K562 (cell line): ENCODE data around the gene TOX2. TPM values are rescaled to one million over a fixed set of nuclear protein-coding genes. Genes with fewer than 3 reads are reported as not detected.
A peak's percentile ranks its signal among the peaks of the same experiment; 100 is the strongest.

ENCODE experiments used
- ATF3 ChIP-seq, 2 experiments: fragments of 450-650 bp in 1 of 2; sonication (generic) in 1 of 2; formaldehyde crosslinking in 1 of 2; IDR thresholded peaks in 1 of 2; conservative IDR thresholded peaks in 1 of 2; 2 replicates each; pipeline versions ENCODE4 v1.6.1 to v1.8.1; 2016 to 2023; ENCODE audit warnings: mild to moderate bottlenecking in 2 of 2, moderate library complexity in 2 of 2, inconsistent platforms in 1 of 2, missing genetic modification reagents in 1 of 2
- CREB5 ChIP-seq: fragments of 250-450 bp; sonication (Bioruptor Pico); IDR thresholded peaks from 2 replicates; pipeline ENCODE4 v1.5.0; 2020; ENCODE audit warnings: mild to moderate bottlenecking
- FOXJ2 ChIP-seq: fragments of 200-800 bp; sonication (Bioruptor generic); IDR thresholded peaks from 2 replicates; pipeline ENCODE4 v1.6.1; 2016; ENCODE audit warnings: missing genetic modification characterization, missing compliant biosample characterization
- PTBP1 ChIP-seq: fragments of 200-400 bp; formaldehyde crosslinking; IDR thresholded peaks from 2 replicates; pipeline ENCODE4 v1.6.1; 2017; ENCODE audit warnings: low read depth, low read length
- XRCC5 ChIP-seq: fragments of 200-400 bp; formaldehyde crosslinking; IDR thresholded peaks from 2 replicates; pipeline ENCODE4 v1.6.1; 2017; ENCODE audit warnings: low read depth, mild to moderate bottlenecking, low read length
- ZNF316 ChIP-seq: fragments of 450-650 bp; IDR thresholded peaks from 2 replicates; pipeline ENCODE4 v1.6.1; 2016
- ZNF696 ChIP-seq: fragments of 250-450 bp; sonication (Bioruptor Pico); conservative IDR thresholded peaks from 2 replicates; pipeline ENCODE4 v1.4.0; 2020; ENCODE audit warnings: mild to moderate bottlenecking, moderate library complexity
- ZSCAN29 ChIP-seq: fragments of 450-650 bp; IDR thresholded peaks from 2 replicates; pipeline ENCODE4 v1.6.1; 2017
- polyA plus RNA-seq, 8 experiments: library from polyadenylated mRNA; depleted of rRNA in 4 of 8; stranded (reverse) in 5 of 8; unstranded in 3 of 8; fragments of >200 nt; fragmentation: Nextera tagmentation in 2 of 8; fragmentation: Illumina TruSeq in 1 of 8; extraction: Ambion mirVana in 2 of 8; extraction: Trizol in 1 of 8; gene quantifications; 2 replicates each; pipeline versions ENCODE4 v1.2.1 to v1.2.3, GENCODE V29; 2011 to 2014; ENCODE audit warnings: inconsistent platforms in 1 of 8, missing spikeins in 1 of 8
- total RNA-seq, 7 experiments: library from RNA; depleted of rRNA in 6 of 7; stranded (reverse); fragments of >200 nt in 6 of 7; fragmentation: Illumina TruSeq in 2 of 7; extraction: Trizol in 2 of 7; gene quantifications; 2 replicates each; pipeline versions ENCODE4 v1.2.1 to v1.2.3, GENCODE V29; 2011 to 2021; ENCODE audit warnings: low replicate concordance in 1 of 7
- TF ChIP-seq, protein P1 (sequence below), 2 experiments: fragments of 450-650 bp; IDR thresholded peaks; 2 replicates each; pipeline ENCODE4 v1.6.1; 2016; ENCODE audit warnings: mild to moderate bottlenecking in 2 of 2, borderline replicate concordance in 1 of 2, low read depth in 1 of 2, moderate library complexity in 1 of 2
- TF ChIP-seq, protein P2 (sequence below): fragments of 250-450 bp; sonication (Bioruptor Pico); IDR thresholded peaks from 2 replicates; pipeline ENCODE4 v1.4.0; 2020; ENCODE audit warnings: mild to moderate bottlenecking, moderate library complexity, borderline replicate concordance

TOX2 gene
- total and polyA plus RNA-seq, 9 of the 15 experiments (the other 6 are each of a cell fraction or from before 2014, with no cell fraction given) = not detected

DNA sequence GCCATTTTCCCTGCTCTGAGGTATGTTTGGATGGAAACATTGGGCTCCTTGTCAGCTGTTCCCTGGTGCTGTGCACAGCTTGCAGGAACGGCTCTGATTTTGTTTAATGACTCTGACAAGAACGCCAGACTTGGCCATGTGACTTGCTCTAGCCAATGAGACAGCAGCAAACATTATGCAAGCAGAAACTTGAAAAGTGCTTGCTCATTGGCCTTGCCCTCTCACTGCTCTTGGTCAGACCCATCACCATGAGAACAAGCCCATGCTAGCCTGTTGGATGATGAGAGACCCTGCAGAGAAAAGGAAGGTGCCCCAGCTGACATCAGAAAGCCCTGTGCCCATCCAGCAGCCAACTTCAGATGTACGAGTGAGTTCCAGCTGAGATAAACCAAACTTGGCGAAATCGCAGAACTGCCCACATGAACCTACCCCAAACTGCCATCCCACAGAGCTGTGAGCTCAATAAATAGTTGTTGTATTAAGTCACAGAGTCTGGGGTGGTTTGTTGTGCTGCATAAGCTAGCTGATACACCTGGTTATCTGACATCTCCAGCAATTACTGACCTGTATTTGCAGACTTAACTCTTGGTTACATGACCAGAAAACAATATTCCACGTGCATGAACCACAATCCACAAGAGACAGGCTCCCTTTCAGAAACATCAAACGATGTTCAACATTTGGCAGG, 175.5 kb downstream of the TOX2 start (continued):
- TF ChIP-seq, protein P1, sequence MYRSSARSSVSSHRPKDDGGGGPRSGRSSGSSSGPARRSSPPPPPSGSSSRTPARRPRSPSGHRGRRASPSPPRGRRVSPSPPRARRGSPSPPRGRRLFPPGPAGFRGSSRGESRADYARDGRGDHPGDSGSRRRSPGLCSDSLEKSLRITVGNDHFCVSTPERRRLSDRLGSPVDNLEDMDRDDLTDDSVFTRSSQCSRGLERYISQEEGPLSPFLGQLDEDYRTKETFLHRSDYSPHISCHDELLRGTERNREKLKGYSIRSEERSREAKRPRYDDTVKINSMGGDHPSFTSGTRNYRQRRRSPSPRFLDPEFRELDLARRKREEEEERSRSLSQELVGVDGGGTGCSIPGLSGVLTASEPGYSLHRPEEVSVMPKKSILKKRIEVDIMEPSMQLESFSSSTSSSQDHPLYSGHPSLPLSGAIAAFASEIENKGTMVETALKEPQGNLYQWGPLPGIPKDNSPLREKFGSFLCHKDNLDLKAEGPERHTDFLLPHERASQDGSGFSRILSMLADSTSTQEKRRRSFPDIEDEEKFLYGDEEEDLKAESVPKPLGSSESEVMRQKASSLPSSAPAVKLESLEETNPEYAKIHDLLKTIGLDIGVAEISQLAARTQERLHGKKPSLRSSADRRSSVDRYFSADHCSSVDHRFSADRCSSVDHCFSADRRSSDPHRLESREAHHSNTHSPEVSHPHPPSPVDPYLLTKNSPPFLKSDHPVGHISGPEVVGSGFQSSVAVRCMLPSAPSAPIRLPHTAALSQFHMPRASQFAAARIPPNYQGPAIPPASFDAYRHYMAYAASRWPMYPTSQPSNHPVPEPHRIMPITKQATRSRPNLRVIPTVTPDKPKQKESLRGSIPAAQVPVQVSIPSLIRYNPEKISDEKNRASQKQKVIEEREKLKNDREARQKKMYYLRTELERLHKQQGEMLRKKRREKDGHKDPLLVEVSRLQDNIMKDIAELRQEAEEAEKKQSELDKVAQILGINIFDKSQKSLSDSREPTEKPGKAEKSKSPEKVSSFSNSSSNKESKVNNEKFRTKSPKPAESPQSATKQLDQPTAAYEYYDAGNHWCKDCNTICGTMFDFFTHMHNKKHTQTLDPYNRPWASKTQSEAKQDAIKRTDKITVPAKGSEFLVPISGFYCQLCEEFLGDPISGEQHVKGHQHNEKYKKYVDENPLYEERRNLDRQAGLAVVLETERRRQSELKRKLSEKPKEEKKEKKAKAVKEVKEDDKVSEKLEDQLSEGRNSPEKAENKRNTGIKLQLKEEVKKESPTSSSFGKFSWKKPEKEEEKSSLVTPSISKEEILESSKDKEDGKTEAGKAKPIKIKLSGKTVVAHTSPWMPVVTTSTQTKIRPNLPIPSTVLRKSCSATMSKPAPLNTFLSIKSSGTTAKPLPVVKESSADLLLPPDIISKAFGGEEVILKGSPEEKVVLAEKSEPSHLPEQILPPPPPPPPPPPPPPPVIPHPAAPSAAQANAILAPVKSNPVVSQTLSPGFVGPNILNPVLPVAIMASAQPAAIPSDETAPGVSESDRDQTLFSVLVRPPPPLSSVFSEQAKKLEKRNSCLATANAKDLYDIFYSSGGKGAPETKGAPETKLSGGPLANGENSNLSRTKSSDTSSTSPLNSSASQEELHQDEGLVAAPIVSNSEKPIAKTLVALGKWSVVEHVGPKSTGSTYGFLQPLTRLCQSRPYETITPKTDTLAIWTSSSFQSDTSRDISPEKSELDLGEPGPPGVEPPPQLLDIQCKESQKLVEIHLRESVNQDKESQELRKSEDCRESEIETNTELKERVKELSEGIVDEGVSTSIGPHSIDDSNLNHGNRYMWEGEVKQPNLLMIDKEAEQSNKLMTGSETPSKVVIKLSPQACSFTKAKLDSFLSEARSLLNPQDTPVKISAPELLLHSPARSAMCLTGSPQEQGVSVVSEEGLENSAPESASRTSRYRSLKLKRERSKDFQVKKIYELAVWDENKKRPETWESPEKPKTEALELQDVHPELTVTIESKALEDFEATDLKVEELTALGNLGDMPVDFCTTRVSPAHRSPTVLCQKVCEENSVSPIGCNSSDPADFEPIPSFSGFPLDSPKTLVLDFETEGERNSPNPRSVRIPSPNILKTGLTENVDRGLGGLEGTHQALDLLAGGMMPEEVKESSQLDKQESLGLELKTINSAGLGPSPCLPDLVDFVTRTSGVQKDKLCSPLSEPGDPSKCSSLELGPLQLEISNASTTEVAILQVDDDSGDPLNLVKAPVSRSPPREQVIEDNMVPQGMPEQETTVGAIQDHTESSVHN (IDR thresholded peaks at IDR 0.05; ENCODE audit: borderline replicate concordance in 1 of 2, low read depth in 1 of 2) = no peak
- TF ChIP-seq ATF3 (IDR thresholded peaks at IDR 0.05) (no peak), ATF3 (CRISPR knock-in tag; conservative IDR thresholded peaks at IDR 0.05) (no peak), PTBP1 (no peak), ZSCAN29 (no peak), XRCC5 (no peak), ZNF316 (peak; percentile 72), FOXJ2 (tag) (no peak), CREB5 (CRISPR knock-in tag) (no peak), ZNF696 (no peak)
- TF ChIP-seq, protein P2, sequence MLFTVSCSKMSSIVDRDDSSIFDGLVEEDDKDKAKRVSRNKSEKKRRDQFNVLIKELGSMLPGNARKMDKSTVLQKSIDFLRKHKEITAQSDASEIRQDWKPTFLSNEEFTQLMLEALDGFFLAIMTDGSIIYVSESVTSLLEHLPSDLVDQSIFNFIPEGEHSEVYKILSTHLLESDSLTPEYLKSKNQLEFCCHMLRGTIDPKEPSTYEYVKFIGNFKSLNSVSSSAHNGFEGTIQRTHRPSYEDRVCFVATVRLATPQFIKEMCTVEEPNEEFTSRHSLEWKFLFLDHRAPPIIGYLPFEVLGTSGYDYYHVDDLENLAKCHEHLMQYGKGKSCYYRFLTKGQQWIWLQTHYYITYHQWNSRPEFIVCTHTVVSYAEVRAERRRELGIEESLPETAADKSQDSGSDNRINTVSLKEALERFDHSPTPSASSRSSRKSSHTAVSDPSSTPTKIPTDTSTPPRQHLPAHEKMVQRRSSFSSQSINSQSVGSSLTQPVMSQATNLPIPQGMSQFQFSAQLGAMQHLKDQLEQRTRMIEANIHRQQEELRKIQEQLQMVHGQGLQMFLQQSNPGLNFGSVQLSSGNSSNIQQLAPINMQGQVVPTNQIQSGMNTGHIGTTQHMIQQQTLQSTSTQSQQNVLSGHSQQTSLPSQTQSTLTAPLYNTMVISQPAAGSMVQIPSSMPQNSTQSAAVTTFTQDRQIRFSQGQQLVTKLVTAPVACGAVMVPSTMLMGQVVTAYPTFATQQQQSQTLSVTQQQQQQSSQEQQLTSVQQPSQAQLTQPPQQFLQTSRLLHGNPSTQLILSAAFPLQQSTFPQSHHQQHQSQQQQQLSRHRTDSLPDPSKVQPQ (CRISPR knock-in tag) = no peak
